Testis (tissue), 3 donors: Measurements from ENCODE around the gene EXOSC7. TPM values are rescaled to one million over a fixed set of nuclear protein-coding genes. Genes with fewer than 3 reads are reported as not detected.

Experiments
- DNase-seq: peaks from one replicate; pipeline ENCODE4 v3.0.0-alpha.2; 2019
- H3K27ac ChIP-seq, 2 donors: fragments of 200-600 bp; sonication (generic); one replicate each; pipeline ENCODE4 v1.5.1; 2019
- H3K27me3 ChIP-seq: fragments of 200-600 bp; sonication (generic); one replicate; pipeline ENCODE4 v1.5.1; 2019
- H3K36me3 ChIP-seq: fragments of 200-600 bp; sonication (generic); one replicate; pipeline ENCODE4 v1.5.1; 2017; ENCODE audit warnings: low read depth; ENCODE audit errors: missing control alignments
- H3K4me1 ChIP-seq: fragments of 200-600 bp; sonication (generic); one replicate; pipeline ENCODE4 v1.5.1; 2019
- H3K4me3 ChIP-seq, 2 donors: fragments of 200-600 bp; sonication (generic); one replicate each; pipeline ENCODE4 v1.5.1; 2017 to 2019
- H3K9me3 ChIP-seq: fragments of 200-600 bp; sonication (generic); one replicate; pipeline ENCODE4 v1.5.1; 2017
- POLR2A ChIP-seq: fragments of 450-650 bp; IDR thresholded peaks from one replicate; pipeline ENCODE4 v1.6.1; 2017; ENCODE audit warnings: antibody characterized with exemption, mild to moderate bottlenecking, moderate library complexity
- WGBS, 2 donors: methylation state at CpG; one replicate each; pipeline ENCODE4 v1.1.5; 2018; 5-methylcytosine and 5-hydroxymethylcytosine counted together
- intact Hi-C: fragments of 100-400 bp; cut with DNase I; formaldehyde crosslinking; loops from one replicate; pipeline ENCODE4 v1.15.1; 2023; ENCODE audit warnings: low total_unique reads
- polyA plus RNA-seq: library from polyadenylated mRNA; stranded (reverse); fragments of 350-450 nt; fragmentation: Illumina TruSeq; extraction: RNeasy Lipid Tissue Mini Kit (QIAGEN cat#74804); gene quantifications from one replicate; pipeline ENCODE4 v1.2.3, GENCODE V29; 2014; ENCODE audit warnings: low read depth, low replicate concordance; ENCODE audit not compliant: insufficient read depth
- total RNA-seq, 2 donors: library from RNA; depleted of rRNA; stranded (reverse); fragments of >200 nt; gene quantifications; one replicate each; pipeline ENCODE4 v1.2.3, GENCODE V29; 2016
- TF ChIP-seq, protein P1 (sequence below), 3 experiments: fragments of 450-650 bp in 2 of 3; fragments of 200-600 bp in 1 of 3; sonication (generic) in 1 of 3; IDR thresholded peaks; one replicate each; pipeline ENCODE4 v1.5.1; 2016 to 2019; ENCODE audit warnings: antibody characterized with exemption in 3 of 3, mild to moderate bottlenecking in 2 of 3, moderate library complexity in 1 of 3

The EXOSC7 gene
- total and polyA plus RNA-seq, 3 donors from 2014 or later, result 63.3 to 71.5 (median 66.3) TPM

DNA sequence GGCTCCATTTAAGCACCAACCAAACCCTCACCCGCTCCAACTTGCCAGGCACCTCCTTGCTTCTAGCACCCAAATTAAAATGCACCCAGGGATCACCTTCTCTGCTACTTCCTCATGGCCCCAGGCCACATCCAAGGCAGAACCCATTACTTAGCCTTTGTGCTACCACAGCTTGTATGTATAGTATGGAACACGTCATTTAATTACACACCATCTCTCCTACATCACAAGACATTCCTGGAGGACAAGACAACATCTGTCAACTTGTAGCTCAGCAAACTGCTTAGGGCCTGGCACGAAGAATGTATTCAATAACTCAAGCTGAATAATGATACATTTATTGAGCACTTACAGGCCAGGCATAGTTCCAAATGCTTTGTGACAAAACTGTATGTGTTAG lies 23.4 kb upstream of the EXOSC7 start:
- H3K9me3 ChIP-seq, result no peaks in the 10 kb centered on the region
- H3K27ac ChIP-seq, result no peak overlapping the region
- no peaks in the 10 kb centered on the region for H3K36me3 ChIP-seq
- 84 to 89% methylated on average over 3 of the region's 3 CpGs for WGBS, 2 donors
- intact Hi-C loops, result no loop called here
- no peaks in the 10 kb centered on the region for H3K4me1 ChIP-seq
- H3K27me3 ChIP-seq, result no peaks in the 10 kb centered on the region
- DNase-seq, result no peak
- TF ChIP-seq, protein P1, sequence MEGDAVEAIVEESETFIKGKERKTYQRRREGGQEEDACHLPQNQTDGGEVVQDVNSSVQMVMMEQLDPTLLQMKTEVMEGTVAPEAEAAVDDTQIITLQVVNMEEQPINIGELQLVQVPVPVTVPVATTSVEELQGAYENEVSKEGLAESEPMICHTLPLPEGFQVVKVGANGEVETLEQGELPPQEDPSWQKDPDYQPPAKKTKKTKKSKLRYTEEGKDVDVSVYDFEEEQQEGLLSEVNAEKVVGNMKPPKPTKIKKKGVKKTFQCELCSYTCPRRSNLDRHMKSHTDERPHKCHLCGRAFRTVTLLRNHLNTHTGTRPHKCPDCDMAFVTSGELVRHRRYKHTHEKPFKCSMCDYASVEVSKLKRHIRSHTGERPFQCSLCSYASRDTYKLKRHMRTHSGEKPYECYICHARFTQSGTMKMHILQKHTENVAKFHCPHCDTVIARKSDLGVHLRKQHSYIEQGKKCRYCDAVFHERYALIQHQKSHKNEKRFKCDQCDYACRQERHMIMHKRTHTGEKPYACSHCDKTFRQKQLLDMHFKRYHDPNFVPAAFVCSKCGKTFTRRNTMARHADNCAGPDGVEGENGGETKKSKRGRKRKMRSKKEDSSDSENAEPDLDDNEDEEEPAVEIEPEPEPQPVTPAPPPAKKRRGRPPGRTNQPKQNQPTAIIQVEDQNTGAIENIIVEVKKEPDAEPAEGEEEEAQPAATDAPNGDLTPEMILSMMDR (IDR thresholded peaks at IDR 0.05), result no peak
- TF ChIP-seq POLR2A, result no peak
- no peak overlapping the region for H3K4me3 ChIP-seq

DNA sequence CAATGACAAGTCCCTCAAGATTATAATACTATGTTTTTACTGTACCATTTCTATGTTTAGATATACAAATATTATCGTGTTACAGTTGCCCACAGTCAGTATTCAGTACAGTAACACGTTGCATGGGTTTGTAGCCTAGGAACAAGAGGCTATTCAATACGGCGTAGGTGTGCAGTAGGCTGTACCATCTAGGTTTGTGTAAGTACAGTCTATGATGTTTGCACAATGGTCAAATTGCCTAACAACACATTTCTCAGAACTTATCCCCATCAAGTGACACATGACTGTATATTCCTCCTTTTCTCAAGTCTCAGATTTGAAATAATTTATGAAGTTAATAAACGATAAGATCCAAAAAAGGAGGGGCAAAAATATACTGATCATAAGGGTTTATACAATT lies 21.7 kb upstream of the EXOSC7 start:
- intact Hi-C loops, result no loop called here
- H3K27me3 ChIP-seq, result no peaks in the 10 kb centered on the region
- TF ChIP-seq, protein P1 (IDR thresholded peaks at IDR 0.05), result no peak
- no peak for TF ChIP-seq POLR2A
- H3K4me3 ChIP-seq, result no peak overlapping the region
- DNase-seq, result no peak
- no peaks in the 10 kb centered on the region for H3K9me3 ChIP-seq
- H3K36me3 ChIP-seq, result no peaks in the 10 kb centered on the region
- no peak overlapping the region for H3K27ac ChIP-seq
- WGBS, 2 donors, result 91 to 97% methylated on average over 5 of the region's 5 CpGs
- H3K4me1 ChIP-seq, result no peaks in the 10 kb centered on the region

DNA sequence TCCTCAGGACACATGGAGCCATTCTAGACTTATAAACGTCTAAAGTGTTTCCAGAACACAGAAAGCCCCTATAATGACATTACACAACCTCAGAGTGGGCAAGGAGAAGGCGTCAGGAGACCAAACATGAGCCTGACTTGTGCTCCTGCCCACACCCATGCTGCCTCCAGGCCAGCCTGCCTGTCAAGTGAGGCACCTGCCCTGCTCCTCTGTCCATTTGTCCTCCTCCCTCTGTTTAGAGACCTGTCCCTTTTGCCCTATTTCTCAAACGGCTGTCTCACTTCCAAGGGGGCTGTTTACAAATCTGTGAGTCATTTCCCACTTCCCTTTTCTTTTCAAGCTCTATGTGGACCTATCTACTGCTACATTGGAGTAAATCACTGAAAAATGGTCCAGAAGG lies 21.1 kb upstream of the EXOSC7 start:
- WGBS, 2 donors, result 67 to 72% methylated on average over 3 of the region's 3 CpGs
- no peaks in the 10 kb centered on the region for H3K9me3 ChIP-seq
- no peaks in the 10 kb centered on the region for H3K36me3 ChIP-seq
- H3K27ac ChIP-seq, result no peak overlapping the region
- H3K27me3 ChIP-seq, result no peaks in the 10 kb centered on the region
- DNase-seq, result no peak
- intact Hi-C loops, result no loop called here
- H3K4me1 ChIP-seq, result no peaks in the 10 kb centered on the region
- TF ChIP-seq, protein P1 (IDR thresholded peaks at IDR 0.05), result no peak
- no peak for TF ChIP-seq POLR2A
- H3K4me3 ChIP-seq, result no peak overlapping the region

DNA sequence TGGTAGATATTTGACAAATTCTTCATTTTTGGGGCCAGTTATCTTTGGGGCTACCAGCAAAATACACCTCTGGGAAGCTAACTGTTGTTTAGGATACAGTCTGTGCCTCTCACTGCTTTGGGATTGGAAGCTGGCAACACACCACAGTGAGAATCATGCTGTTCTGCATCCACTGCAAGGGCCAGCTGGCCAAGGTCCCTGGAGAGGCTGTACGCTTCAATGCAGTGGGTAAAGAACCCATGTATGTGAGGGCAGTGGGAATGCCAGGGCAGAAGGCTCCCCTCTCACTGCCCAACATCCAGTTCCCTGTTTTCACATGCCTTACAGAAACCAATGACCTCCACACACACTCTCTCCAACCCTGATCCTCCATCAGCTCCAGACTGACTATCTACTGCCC lies 20.1 kb upstream of the EXOSC7 start:
- Histone ChIP-seq H3K4me1 (no peaks in the 10 kb centered on the region), H3K27me3 (no peaks in the 10 kb centered on the region), H3K36me3 (no peaks in the 10 kb centered on the region), H3K4me3 (no peak overlapping the region), H3K9me3 (no peaks in the 10 kb centered on the region), H3K27ac (no peak overlapping the region)
- DNase-seq, result no peak
- TF ChIP-seq, protein P1 (IDR thresholded peaks at IDR 0.05), result no peak
- TF ChIP-seq POLR2A, result no peak
- intact Hi-C loops, result no loop called here
- 47 to 57% methylated on average over 1 of the region's 1 CpG for WGBS, 2 donors

DNA sequence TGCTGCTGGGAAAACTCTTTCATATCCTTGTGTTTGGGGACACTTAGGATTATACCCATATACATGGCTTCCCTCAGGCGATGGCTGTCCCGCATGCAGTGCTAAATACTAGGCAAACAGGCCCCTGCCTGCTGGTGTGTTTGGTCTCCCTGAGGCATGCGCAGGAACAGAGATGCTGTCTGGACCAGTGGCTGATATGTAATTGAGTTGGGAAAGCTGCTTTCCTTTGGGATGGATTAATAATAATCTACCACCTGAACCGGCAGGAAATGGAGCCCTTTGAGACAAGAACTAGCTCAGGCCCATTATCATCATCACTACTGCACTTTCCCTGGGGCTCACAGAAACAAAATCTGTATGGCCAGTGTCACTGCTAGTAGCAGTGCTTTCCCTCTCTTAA lies 18.1 kb upstream of the EXOSC7 start:
- Histone ChIP-seq H3K4me1 (no peaks in the 10 kb centered on the region), H3K36me3 (no peaks in the 10 kb centered on the region), H3K9me3 (no peaks in the 10 kb centered on the region), H3K27me3 (no peaks in the 10 kb centered on the region), H3K27ac (no peak overlapping the region), H3K4me3 (no peak overlapping the region)
- no peak for DNase-seq
- intact Hi-C loops, result no loop called here
- TF ChIP-seq, protein P1 (IDR thresholded peaks at IDR 0.05), result no peak
- TF ChIP-seq POLR2A, result no peak
- 89 to 97% methylated on average over 4 of the region's 4 CpGs for WGBS, 2 donors
